Measurements from ENCODE around the gene PDE4B. TPM values are rescaled to one million over a fixed set of nuclear protein-coding genes. Genes with fewer than 3 reads are reported as not detected.

The PDE4B gene
- total RNA-seq, 1 donor from 2014 or later, result 7.6 TPM

DNA sequence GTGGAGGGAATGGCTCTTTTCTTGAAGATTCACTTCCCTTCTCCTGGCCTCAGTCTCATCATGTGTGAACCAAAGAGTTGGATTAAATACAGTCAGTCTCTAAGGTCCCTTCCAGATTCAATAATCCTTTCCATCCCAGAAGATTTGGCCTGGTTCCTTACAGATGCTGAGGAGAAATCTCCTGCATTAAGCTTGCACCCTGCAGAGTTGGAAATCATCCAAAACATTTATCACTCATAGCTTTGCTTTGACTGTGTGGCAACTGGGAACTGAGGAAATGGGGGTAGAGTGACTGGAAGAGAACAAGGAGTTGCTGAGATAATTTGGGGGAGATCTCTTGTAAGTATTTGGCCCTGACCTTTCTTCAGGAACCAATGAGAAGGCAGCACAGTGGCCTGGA, 520.7 kb downstream of the PDE4B start:
- DNase-seq (ENCODE audit: low read depth), result no peak
- Mint-ChIP-seq H3K4me1 (ENCODE audit: low read depth, unreplicated experiment) (peaks cover 7% of the 10 kb centered on the region), H3K9me3 (ENCODE audit: unreplicated experiment) (no peaks in the 10 kb centered on the region), H3K27me3 (ENCODE audit: low read depth, unreplicated experiment) (no peaks in the 10 kb centered on the region), H3K27ac (ENCODE audit: unreplicated experiment) (no peak overlapping the region), H3K36me3 (ENCODE audit: low read depth, unreplicated experiment) (no peaks in the 10 kb centered on the region), H3K4me3 (ENCODE audit: unreplicated experiment) (no peak overlapping the region)
- H3K36me3 ChIP-seq (ENCODE audit: insufficient read depth, low read length), result no peaks in the 10 kb centered on the region
- H3K27me3 ChIP-seq (ENCODE audit: insufficient read depth, low read length), result no peaks in the 10 kb centered on the region
- peaks cover 5% of the 10 kb centered on the region for H3K4me1 ChIP-seq (ENCODE audit: insufficient read depth, low read length)
- TF ChIP-seq, protein P1, sequence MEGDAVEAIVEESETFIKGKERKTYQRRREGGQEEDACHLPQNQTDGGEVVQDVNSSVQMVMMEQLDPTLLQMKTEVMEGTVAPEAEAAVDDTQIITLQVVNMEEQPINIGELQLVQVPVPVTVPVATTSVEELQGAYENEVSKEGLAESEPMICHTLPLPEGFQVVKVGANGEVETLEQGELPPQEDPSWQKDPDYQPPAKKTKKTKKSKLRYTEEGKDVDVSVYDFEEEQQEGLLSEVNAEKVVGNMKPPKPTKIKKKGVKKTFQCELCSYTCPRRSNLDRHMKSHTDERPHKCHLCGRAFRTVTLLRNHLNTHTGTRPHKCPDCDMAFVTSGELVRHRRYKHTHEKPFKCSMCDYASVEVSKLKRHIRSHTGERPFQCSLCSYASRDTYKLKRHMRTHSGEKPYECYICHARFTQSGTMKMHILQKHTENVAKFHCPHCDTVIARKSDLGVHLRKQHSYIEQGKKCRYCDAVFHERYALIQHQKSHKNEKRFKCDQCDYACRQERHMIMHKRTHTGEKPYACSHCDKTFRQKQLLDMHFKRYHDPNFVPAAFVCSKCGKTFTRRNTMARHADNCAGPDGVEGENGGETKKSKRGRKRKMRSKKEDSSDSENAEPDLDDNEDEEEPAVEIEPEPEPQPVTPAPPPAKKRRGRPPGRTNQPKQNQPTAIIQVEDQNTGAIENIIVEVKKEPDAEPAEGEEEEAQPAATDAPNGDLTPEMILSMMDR (IDR thresholded peaks at IDR 0.05; ENCODE audit: insufficient read depth, low read depth, low read length), result no peak
- TF ChIP-seq EZH2 (IDR thresholded peaks at IDR 0.05; ENCODE audit: insufficient read depth, low read length), result no peak
- no peaks in the 10 kb centered on the region for H3K9me3 ChIP-seq (ENCODE audit: insufficient read depth, low read depth, low read length)
- no peak overlapping the region for H3K27ac ChIP-seq (ENCODE audit: low read depth, low read length)
- no peak for FAIRE-seq
- H4K20me1 ChIP-seq (ENCODE audit: insufficient read depth, low read length), result no peaks in the 10 kb centered on the region
- no peak overlapping the region for H3K4me3 ChIP-seq (ENCODE audit: insufficient read depth, low read depth, low read length)
- no peak overlapping the region for H3K4me2 ChIP-seq (ENCODE audit: low read length)
- H3K79me2 ChIP-seq (ENCODE audit: insufficient read depth, low read length), result no peaks in the 10 kb centered on the region
- H3K9ac ChIP-seq (ENCODE audit: low read length), result no peak overlapping the region
- no peak overlapping the region for H2AFZ ChIP-seq (ENCODE audit: low read depth, low read length)

DNA sequence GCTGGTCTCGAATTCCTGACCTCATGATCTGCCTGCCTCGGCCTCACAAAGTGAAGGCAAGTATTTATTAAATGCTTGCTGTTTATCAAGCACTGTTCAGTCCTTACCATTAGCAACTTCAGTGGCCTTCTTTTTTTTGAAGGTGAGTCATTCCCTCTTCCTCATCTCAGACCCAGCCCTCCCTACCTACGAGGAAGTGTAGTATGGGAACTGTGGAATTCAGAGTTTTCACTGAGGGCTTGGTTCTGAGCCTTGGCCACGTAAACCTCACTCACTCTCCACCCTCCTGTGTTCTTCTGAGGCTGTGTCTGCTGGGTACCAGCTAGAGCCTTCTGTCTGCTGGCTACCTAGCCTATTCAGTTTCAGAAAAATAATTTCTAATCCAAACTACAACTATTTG, 523.0 kb downstream of the PDE4B start:
- Histone ChIP-seq H3K36me3 (ENCODE audit: insufficient read depth, low read length) (no peaks in the 10 kb centered on the region), H3K27ac (ENCODE audit: low read depth, low read length) (no peak overlapping the region), H3K9me3 (ENCODE audit: insufficient read depth, low read depth, low read length) (no peaks in the 10 kb centered on the region), H3K4me1 (ENCODE audit: insufficient read depth, low read length) (peaks cover 5% of the 10 kb centered on the region), H3K4me3 (ENCODE audit: insufficient read depth, low read depth, low read length) (no peak overlapping the region), H4K20me1 (ENCODE audit: insufficient read depth, low read length) (no peaks in the 10 kb centered on the region), H3K9ac (ENCODE audit: low read length) (no peak overlapping the region), H3K4me2 (ENCODE audit: low read length) (no peak overlapping the region), H3K79me2 (ENCODE audit: insufficient read depth, low read length) (no peaks in the 10 kb centered on the region), H3K27me3 (ENCODE audit: insufficient read depth, low read length) (no peaks in the 10 kb centered on the region), H2AFZ (ENCODE audit: low read depth, low read length) (no peak overlapping the region)
- no peaks in the 10 kb centered on the region for H3K9me3 Mint-ChIP-seq (ENCODE audit: unreplicated experiment)
- peak; percentile 37 for DNase-seq (ENCODE audit: low read depth)
- peak overlapping the region; percentile 56 for H3K27ac Mint-ChIP-seq (ENCODE audit: unreplicated experiment)
- no peaks in the 10 kb centered on the region for H3K27me3 Mint-ChIP-seq (ENCODE audit: low read depth, unreplicated experiment)
- no peaks in the 10 kb centered on the region for H3K36me3 Mint-ChIP-seq (ENCODE audit: low read depth, unreplicated experiment)
- no peak for FAIRE-seq
- no peak overlapping the region for H3K4me3 Mint-ChIP-seq (ENCODE audit: unreplicated experiment)
- no peak for TF ChIP-seq EZH2 (IDR thresholded peaks at IDR 0.05; ENCODE audit: insufficient read depth, low read length)
- TF ChIP-seq, protein P1 (IDR thresholded peaks at IDR 0.05; ENCODE audit: insufficient read depth, low read depth, low read length), result no peak
- H3K4me1 Mint-ChIP-seq (ENCODE audit: low read depth, unreplicated experiment), result peaks cover 7% of the 10 kb centered on the region

DNA sequence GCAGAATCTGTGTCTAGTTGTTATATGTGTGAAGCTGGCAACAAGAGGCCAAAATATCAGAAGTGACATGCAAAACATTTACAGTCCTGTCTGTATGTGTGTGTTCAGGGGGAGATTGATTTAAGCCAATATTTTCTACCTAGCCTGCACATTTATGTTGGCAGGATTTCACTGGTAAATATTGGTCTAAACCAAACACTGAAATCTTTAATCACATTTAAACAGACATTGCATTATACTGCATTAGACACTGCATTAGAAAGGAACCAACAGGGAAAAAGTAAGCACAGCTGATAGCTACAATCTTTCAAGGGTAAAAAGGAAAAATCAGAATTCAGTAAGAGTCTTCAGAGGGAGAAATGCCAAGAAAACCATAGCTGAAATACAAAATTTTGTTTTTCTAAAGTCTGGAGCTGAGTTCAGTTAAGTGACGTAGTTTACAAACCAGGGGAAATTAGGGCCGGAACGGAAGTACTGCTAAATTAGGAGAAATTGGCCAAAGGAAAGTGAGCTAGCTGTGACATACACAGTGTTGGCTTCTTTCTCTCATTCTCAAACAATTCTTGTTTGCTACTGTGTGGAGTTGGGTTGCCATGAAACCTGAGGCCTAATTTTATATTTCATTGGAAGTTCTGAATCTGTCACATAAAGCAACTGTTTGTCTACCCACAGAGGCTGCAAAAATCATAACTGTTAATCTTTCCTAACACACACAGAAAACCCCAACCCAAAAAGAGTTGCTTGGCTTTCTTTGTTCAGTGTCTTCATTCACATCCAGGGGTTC, 524.0 kb downstream of the PDE4B start:
- no peak overlapping the region for H3K9ac ChIP-seq (ENCODE audit: low read length)
- no peaks in the 10 kb centered on the region for H3K36me3 ChIP-seq (ENCODE audit: insufficient read depth, low read length)
- FAIRE-seq, result no peak
- TF ChIP-seq, protein P1 (IDR thresholded peaks at IDR 0.05; ENCODE audit: insufficient read depth, low read depth, low read length), result no peak
- no peak for TF ChIP-seq EZH2 (IDR thresholded peaks at IDR 0.05; ENCODE audit: insufficient read depth, low read length)
- H3K4me1 ChIP-seq (ENCODE audit: insufficient read depth, low read length), result peaks cover 5% of the 10 kb centered on the region
- no peak for DNase-seq (ENCODE audit: low read depth)
- H3K9me3 Mint-ChIP-seq (ENCODE audit: unreplicated experiment), result no peaks in the 10 kb centered on the region
- H2AFZ ChIP-seq (ENCODE audit: low read depth, low read length), result no peak overlapping the region
- H3K27ac ChIP-seq (ENCODE audit: low read depth, low read length), result no peak overlapping the region
- no peaks in the 10 kb centered on the region for H3K27me3 Mint-ChIP-seq (ENCODE audit: low read depth, unreplicated experiment)
- no peaks in the 10 kb centered on the region for H4K20me1 ChIP-seq (ENCODE audit: insufficient read depth, low read length)
- no peak overlapping the region for H3K27ac Mint-ChIP-seq (ENCODE audit: unreplicated experiment)
- peaks cover 2% of the 10 kb centered on the region for H3K36me3 Mint-ChIP-seq (ENCODE audit: low read depth, unreplicated experiment)
- no peak overlapping the region for H3K4me3 Mint-ChIP-seq (ENCODE audit: unreplicated experiment)
- H3K4me3 ChIP-seq (ENCODE audit: insufficient read depth, low read depth, low read length), result no peak overlapping the region
- no peak overlapping the region for H3K4me2 ChIP-seq (ENCODE audit: low read length)
- no peaks in the 10 kb centered on the region for H3K9me3 ChIP-seq (ENCODE audit: insufficient read depth, low read depth, low read length)
- H3K79me2 ChIP-seq (ENCODE audit: insufficient read depth, low read length), result no peaks in the 10 kb centered on the region
- H3K4me1 Mint-ChIP-seq (ENCODE audit: low read depth, unreplicated experiment), result peaks cover 5% of the 10 kb centered on the region
- no peaks in the 10 kb centered on the region for H3K27me3 ChIP-seq (ENCODE audit: insufficient read depth, low read length)
